GM23338 (cell line): ENCODE results near the gene NPW. TPM values are rescaled to one million over a fixed set of nuclear protein-coding genes. Genes with fewer than 3 reads are reported as not detected.
A peak's percentile ranks its signal among the peaks of the same experiment; 100 is the strongest.

Source experiments
- ATAC-seq: fragments of 200-7000 bp; cut with Tn5 transposase; 3 replicates; pipeline ENCODE4 v1.9.1; 2020
- DNase-seq: peaks from one replicate; pipeline ENCODE4 v3.0.0-alpha.2; 2015; ENCODE audit warnings: low spot score
- H2AFZ ChIP-seq: fragments of 200-600 bp; sonication (generic); 2 replicates; pipeline ENCODE4 v1.8.0; 2016; ENCODE audit warnings: antibody characterized with exemption, mild to moderate bottlenecking, moderate library complexity
- H3F3A ChIP-seq: fragments of 200-600 bp; sonication (generic); replicated peaks from 2 replicates; pipeline ENCODE4 v1.8.0; 2017; ENCODE audit warnings: antibody characterized with exemption, mixed run types, low read depth
- H3K27ac ChIP-seq: fragments of 200-600 bp; sonication (generic); 2 replicates; pipeline ENCODE4 v1.6.1; 2016; ENCODE audit warnings: low read depth
- H3K27me3 ChIP-seq: fragments of 200-600 bp; sonication (generic); 2 replicates; pipeline ENCODE4 v1.8.0; 2016; ENCODE audit warnings: mild to moderate bottlenecking, mixed run types, moderate library complexity; ENCODE audit not compliant: insufficient read depth
- H3K36me3 ChIP-seq: fragments of 200-600 bp; sonication (generic); 2 replicates; pipeline ENCODE4 v1.8.0; 2016; ENCODE audit warnings: mild to moderate bottlenecking; ENCODE audit not compliant: insufficient read depth
- H3K4me1 ChIP-seq: fragments of 200-600 bp; sonication (generic); 2 replicates; pipeline ENCODE4 v1.8.0; 2016; ENCODE audit warnings: mild to moderate bottlenecking, moderate library complexity; ENCODE audit not compliant: insufficient read depth
- H3K4me2 ChIP-seq: fragments of 200-600 bp; sonication (generic); 2 replicates; pipeline ENCODE4 v1.7.1; 2017; ENCODE audit warnings: mixed run types
- H3K4me3 ChIP-seq: fragments of 200-600 bp; sonication (generic); 2 replicates; pipeline ENCODE4 v1.6.1; 2016; ENCODE audit warnings: mixed run types
- H3K79me2 ChIP-seq: fragments of 200-600 bp; sonication (generic); replicated peaks from 2 replicates; pipeline ENCODE4 v1.8.0; 2017; ENCODE audit warnings: mild to moderate bottlenecking; ENCODE audit not compliant: insufficient read depth
- H3K9me2 ChIP-seq: fragments of 200-600 bp; sonication (generic); 2 replicates; pipeline ENCODE4 v1.8.0; 2017; ENCODE audit not compliant: insufficient read depth
- H4K20me1 ChIP-seq: fragments of 200-600 bp; sonication (generic); replicated peaks from 2 replicates; pipeline ENCODE4 v1.8.0; 2017; ENCODE audit warnings: mild to moderate bottlenecking; ENCODE audit not compliant: insufficient read depth
- H3K27ac Mint-ChIP-seq: 2 replicates; pipeline ENCODE4 v1.8.0; 2020; ENCODE audit warnings: inconsistent platforms, mild to moderate bottlenecking, moderate library complexity, mixed read lengths
- H3K27me3 Mint-ChIP-seq: 3 replicates; pipeline ENCODE4 v1.8.0; 2022; ENCODE audit warnings: low read depth, mild to moderate bottlenecking, moderate library complexity, mixed read lengths, inconsistent platforms; ENCODE audit not compliant: insufficient read depth, poor library complexity
- H3K36me3 Mint-ChIP-seq: 3 replicates; pipeline ENCODE4 v1.8.0; 2021; ENCODE audit warnings: low read depth, mild to moderate bottlenecking, inconsistent platforms, moderate library complexity, mixed read lengths
- H3K4me1 Mint-ChIP-seq: 3 replicates; pipeline ENCODE4 v1.8.0; 2020; ENCODE audit warnings: mild to moderate bottlenecking, inconsistent platforms, mixed read lengths
- H3K4me3 Mint-ChIP-seq: 3 replicates; pipeline ENCODE4 v1.8.0; 2021; ENCODE audit warnings: moderate library complexity, mild to moderate bottlenecking, inconsistent platforms, mixed read lengths
- H3K9me3 Mint-ChIP-seq: 3 replicates; pipeline ENCODE4 v1.8.0; 2020; ENCODE audit warnings: moderate library complexity, mild to moderate bottlenecking, inconsistent platforms, mixed read lengths
- CREB1 ChIP-seq: fragments of 250-450 bp; sonication (Bioruptor Pico); IDR thresholded peaks from 2 replicates; pipeline ENCODE4 v1.5.0; 2020; ENCODE audit warnings: low read depth, mild to moderate bottlenecking, moderate library complexity
- EZH2 ChIP-seq: fragments of 200-600 bp; sonication (generic); IDR thresholded peaks from one replicate; pipeline ENCODE4 v1.8.0; 2017; ENCODE audit warnings: antibody characterized with exemption, mild to moderate bottlenecking, low read depth; ENCODE audit not compliant: unreplicated experiment
- EZH2phosphoT487 ChIP-seq: fragments of 200-600 bp; sonication (generic); IDR thresholded peaks from one replicate; pipeline ENCODE4 v1.8.1; 2018; ENCODE audit warnings: antibody characterized with exemption; ENCODE audit not compliant: unreplicated experiment
- JUNB ChIP-seq: IDR thresholded peaks from one replicate; pipeline ENCODE4 v1.6.1; 2016; ENCODE audit warnings: antibody characterized with exemption; ENCODE audit not compliant: unreplicated experiment
- NANOG ChIP-seq: IDR thresholded peaks from 2 replicates; pipeline ENCODE4 v1.6.1; 2016; ENCODE audit warnings: antibody characterized with exemption, borderline replicate concordance
- POLR2AphosphoS5 ChIP-seq: IDR thresholded peaks from 2 replicates; pipeline ENCODE4 v1.6.1; 2016; ENCODE audit warnings: antibody characterized with exemption, low read depth
- STAT1 ChIP-seq: IDR thresholded peaks from one replicate; pipeline ENCODE4 v1.6.1; 2016; ENCODE audit warnings: antibody characterized with exemption; ENCODE audit not compliant: unreplicated experiment
- ZNF114 ChIP-seq: fragments of 250-450 bp; sonication (Bioruptor Pico); IDR thresholded peaks from 2 replicates; pipeline ENCODE4 v1.5.0; 2020; ENCODE audit warnings: mild to moderate bottlenecking, moderate library complexity
- ZNF331 ChIP-seq: fragments of 250-450 bp; sonication (Bioruptor Pico); IDR thresholded peaks from 2 replicates; pipeline ENCODE4 v1.5.0; 2020; ENCODE audit warnings: low read depth, mild to moderate bottlenecking, moderate library complexity
- polyA plus RNA-seq: library from polyadenylated mRNA; unstranded; fragments of >200 nt; fragmentation: Nextera tagmentation; extraction: Ambion mirVana; gene quantifications from 2 replicates; pipeline ENCODE4 v1.2.1, GENCODE V29; 2016
- total RNA-seq: library from RNA; depleted of rRNA; stranded (reverse); fragments of >200 nt; shearing (Covaris generic); gene quantifications from 2 replicates; pipeline ENCODE4 v1.2.3, GENCODE V29; 2014
- TF ChIP-seq, protein P1 (sequence below): IDR thresholded peaks from one replicate; pipeline ENCODE4 v1.6.1; 2018; ENCODE audit warnings: antibody characterized with exemption; ENCODE audit not compliant: unreplicated experiment
- TF ChIP-seq, protein P2 (sequence below), 2 experiments: fragments of 200-600 bp in 1 of 2; sonication (generic) in 1 of 2; conservative IDR thresholded peaks; 2 replicates each; pipeline versions ENCODE4 v1.5.1 to v1.6.1; 2016 to 2017; ENCODE audit warnings: antibody characterized with exemption in 2 of 2, low read depth in 2 of 2, mild to moderate bottlenecking in 2 of 2, moderate library complexity in 1 of 2
- TF ChIP-seq, protein P3 (sequence below): IDR thresholded peaks from 2 replicates; pipeline ENCODE4 v1.6.1; 2016; ENCODE audit warnings: antibody characterized with exemption
- TF ChIP-seq, protein P4 (sequence below): fragments of 250-450 bp; sonication (Bioruptor Pico); IDR thresholded peaks from 2 replicates; pipeline ENCODE4 v1.5.0; 2020; ENCODE audit warnings: mild to moderate bottlenecking, moderate library complexity

The NPW gene
- total and polyA plus RNA-seq, 2 experiments from 2014 or later = 4.5 to 37.6 TPM

DNA sequence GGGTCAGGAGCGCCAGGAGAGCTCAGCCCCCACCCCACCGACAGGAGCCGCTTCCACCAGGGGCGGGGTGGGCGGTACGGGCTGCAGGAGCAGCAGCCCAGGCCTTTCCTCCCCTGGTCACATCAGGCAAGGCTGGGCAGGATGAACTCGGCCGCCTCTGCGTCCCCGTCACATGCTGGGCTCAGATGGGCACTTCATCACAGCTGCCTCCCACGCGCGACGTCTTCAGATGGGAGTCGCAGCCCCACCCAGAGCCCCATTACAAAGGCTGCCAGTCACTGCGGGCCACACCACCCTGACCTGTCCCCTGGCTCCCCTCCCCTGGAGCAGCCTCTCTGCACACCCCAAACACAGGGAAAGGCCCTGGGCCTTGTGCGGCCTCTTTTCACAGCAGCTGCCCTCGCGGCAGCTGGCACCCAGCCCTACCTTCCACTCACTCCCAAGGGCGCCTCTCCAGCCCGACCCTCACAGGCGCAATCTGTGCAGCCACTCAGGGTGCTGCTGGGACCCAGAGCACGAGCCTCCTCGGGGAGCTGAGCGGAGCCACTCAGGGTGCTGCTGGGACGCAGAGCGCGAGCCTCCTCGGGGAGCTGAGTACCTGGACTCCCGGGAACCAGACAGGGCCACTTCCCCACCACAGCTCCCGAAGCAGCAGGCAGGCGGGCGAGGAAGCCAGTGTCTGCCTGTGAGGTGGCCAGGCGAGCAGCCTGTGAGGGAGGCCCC lies 14.6 kb upstream of the NPW start:
- H4K20me1 ChIP-seq = peaks cover 38% of the 10 kb centered on the region
- H3K9me2 ChIP-seq = no peaks in the 10 kb centered on the region
- no peak overlapping the region for H2AFZ ChIP-seq
- 0 out of 2 replicates have a peak overlapping the region, but pooled peaks have one; percentile 69 for H3K4me2 ChIP-seq
- peaks cover 42% of the 10 kb centered on the region for H3K79me2 ChIP-seq
- H3K27me3 Mint-ChIP-seq = peaks cover 13% of the 10 kb centered on the region
- peaks cover 29% of the 10 kb centered on the region for H3K36me3 Mint-ChIP-seq
- DNase-seq (no peak), ATAC-seq (no peak)
- H3K4me3 Mint-ChIP-seq = no peak overlapping the region
- H3K27ac Mint-ChIP-seq = no peak overlapping the region
- H3K27ac ChIP-seq = no peak overlapping the region
- peaks cover 32% of the 10 kb centered on the region for H3K4me1 Mint-ChIP-seq
- H3K27me3 ChIP-seq = no peaks in the 10 kb centered on the region
- no peaks in the 10 kb centered on the region for H3K36me3 ChIP-seq
- no peak overlapping the region for H3K4me3 ChIP-seq
- no peaks in the 10 kb centered on the region for H3K9me3 Mint-ChIP-seq
- H3F3A ChIP-seq = peaks cover 28% of the 10 kb centered on the region; the same call in 1 of the 2 replicates
- H3K4me1 ChIP-seq = peaks cover 18% of the 10 kb centered on the region
- TF ChIP-seq, protein P1, sequence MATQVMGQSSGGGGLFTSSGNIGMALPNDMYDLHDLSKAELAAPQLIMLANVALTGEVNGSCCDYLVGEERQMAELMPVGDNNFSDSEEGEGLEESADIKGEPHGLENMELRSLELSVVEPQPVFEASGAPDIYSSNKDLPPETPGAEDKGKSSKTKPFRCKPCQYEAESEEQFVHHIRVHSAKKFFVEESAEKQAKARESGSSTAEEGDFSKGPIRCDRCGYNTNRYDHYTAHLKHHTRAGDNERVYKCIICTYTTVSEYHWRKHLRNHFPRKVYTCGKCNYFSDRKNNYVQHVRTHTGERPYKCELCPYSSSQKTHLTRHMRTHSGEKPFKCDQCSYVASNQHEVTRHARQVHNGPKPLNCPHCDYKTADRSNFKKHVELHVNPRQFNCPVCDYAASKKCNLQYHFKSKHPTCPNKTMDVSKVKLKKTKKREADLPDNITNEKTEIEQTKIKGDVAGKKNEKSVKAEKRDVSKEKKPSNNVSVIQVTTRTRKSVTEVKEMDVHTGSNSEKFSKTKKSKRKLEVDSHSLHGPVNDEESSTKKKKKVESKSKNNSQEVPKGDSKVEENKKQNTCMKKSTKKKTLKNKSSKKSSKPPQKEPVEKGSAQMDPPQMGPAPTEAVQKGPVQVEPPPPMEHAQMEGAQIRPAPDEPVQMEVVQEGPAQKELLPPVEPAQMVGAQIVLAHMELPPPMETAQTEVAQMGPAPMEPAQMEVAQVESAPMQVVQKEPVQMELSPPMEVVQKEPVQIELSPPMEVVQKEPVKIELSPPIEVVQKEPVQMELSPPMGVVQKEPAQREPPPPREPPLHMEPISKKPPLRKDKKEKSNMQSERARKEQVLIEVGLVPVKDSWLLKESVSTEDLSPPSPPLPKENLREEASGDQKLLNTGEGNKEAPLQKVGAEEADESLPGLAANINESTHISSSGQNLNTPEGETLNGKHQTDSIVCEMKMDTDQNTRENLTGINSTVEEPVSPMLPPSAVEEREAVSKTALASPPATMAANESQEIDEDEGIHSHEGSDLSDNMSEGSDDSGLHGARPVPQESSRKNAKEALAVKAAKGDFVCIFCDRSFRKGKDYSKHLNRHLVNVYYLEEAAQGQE = no peak
- TF ChIP-seq POLR2AphosphoS5 (no peak), CREB1 (CRISPR knock-in tag) (no peak), ZNF331 (no peak), EZH2 (no peak), JUNB (no peak), ZNF114 (CRISPR knock-in tag) (no peak), NANOG (no peak), EZH2phosphoT487 (no peak), STAT1 (no peak)
- TF ChIP-seq, protein P2, sequence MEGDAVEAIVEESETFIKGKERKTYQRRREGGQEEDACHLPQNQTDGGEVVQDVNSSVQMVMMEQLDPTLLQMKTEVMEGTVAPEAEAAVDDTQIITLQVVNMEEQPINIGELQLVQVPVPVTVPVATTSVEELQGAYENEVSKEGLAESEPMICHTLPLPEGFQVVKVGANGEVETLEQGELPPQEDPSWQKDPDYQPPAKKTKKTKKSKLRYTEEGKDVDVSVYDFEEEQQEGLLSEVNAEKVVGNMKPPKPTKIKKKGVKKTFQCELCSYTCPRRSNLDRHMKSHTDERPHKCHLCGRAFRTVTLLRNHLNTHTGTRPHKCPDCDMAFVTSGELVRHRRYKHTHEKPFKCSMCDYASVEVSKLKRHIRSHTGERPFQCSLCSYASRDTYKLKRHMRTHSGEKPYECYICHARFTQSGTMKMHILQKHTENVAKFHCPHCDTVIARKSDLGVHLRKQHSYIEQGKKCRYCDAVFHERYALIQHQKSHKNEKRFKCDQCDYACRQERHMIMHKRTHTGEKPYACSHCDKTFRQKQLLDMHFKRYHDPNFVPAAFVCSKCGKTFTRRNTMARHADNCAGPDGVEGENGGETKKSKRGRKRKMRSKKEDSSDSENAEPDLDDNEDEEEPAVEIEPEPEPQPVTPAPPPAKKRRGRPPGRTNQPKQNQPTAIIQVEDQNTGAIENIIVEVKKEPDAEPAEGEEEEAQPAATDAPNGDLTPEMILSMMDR (conservative IDR thresholded peaks at IDR 0.05; ENCODE audit: low read depth in 2 of 2) = no peak
- TF ChIP-seq, protein P3, sequence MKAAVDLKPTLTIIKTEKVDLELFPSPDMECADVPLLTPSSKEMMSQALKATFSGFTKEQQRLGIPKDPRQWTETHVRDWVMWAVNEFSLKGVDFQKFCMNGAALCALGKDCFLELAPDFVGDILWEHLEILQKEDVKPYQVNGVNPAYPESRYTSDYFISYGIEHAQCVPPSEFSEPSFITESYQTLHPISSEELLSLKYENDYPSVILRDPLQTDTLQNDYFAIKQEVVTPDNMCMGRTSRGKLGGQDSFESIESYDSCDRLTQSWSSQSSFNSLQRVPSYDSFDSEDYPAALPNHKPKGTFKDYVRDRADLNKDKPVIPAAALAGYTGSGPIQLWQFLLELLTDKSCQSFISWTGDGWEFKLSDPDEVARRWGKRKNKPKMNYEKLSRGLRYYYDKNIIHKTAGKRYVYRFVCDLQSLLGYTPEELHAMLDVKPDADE = no peak
- TF ChIP-seq, protein P4, sequence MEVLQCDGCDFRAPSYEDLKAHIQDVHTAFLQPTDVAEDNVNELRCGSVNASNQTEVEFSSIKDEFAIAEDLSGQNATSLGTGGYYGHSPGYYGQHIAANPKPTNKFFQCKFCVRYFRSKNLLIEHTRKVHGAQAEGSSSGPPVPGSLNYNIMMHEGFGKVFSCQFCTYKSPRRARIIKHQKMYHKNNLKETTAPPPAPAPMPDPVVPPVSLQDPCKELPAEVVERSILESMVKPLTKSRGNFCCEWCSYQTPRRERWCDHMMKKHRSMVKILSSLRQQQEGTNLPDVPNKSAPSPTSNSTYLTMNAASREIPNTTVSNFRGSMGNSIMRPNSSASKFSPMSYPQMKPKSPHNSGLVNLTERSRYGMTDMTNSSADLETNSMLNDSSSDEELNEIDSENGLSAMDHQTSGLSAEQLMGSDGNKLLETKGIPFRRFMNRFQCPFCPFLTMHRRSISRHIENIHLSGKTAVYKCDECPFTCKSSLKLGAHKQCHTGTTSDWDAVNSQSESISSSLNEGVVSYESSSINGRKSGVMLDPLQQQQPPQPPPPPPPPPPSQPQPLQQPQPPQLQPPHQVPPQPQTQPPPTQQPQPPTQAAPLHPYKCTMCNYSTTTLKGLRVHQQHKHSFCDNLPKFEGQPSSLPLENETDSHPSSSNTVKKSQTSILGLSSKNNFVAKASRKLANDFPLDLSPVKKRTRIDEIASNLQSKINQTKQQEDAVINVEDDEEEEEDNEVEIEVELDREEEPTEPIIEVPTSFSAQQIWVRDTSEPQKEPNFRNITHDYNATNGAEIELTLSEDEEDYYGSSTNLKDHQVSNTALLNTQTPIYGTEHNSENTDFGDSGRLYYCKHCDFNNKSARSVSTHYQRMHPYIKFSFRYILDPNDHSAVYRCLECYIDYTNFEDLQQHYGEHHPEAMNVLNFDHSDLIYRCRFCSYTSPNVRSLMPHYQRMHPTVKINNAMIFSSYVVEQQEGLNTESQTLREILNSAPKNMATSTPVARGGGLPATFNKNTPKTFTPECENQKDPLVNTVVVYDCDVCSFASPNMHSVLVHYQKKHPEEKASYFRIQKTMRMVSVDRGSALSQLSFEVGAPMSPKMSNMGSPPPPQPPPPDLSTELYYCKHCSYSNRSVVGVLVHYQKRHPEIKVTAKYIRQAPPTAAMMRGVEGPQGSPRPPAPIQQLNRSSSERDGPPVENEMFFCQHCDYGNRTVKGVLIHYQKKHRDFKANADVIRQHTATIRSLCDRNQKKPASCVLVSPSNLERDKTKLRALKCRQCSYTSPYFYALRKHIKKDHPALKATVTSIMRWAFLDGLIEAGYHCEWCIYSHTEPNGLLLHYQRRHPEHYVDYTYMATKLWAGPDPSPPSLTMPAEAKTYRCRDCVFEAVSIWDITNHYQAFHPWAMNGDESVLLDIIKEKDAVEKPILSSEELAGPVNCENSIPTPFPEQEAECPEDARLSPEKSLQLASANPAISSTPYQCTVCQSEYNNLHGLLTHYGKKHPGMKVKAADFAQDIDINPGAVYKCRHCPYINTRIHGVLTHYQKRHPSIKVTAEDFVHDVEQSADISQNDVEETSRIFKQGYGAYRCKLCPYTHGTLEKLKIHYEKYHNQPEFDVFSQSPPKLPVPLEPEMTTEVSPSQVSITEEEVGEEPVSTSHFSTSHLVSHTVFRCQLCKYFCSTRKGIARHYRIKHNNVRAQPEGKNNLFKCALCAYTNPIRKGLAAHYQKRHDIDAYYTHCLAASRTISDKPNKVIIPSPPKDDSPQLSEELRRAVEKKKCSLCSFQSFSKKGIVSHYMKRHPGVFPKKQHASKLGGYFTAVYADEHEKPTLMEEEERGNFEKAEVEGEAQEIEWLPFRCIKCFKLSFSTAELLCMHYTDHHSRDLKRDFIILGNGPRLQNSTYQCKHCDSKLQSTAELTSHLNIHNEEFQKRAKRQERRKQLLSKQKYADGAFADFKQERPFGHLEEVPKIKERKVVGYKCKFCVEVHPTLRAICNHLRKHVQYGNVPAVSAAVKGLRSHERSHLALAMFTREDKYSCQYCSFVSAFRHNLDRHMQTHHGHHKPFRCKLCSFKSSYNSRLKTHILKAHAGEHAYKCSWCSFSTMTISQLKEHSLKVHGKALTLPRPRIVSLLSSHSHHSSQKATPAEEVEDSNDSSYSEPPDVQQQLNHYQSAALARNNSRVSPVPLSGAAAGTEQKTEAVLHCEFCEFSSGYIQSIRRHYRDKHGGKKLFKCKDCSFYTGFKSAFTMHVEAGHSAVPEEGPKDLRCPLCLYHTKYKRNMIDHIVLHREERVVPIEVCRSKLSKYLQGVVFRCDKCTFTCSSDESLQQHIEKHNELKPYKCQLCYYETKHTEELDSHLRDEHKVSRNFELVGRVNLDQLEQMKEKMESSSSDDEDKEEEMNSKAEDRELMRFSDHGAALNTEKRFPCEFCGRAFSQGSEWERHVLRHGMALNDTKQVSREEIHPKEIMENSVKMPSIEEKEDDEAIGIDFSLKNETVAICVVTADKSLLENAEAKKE (CRISPR knock-in tag) = no peak
